Astrocyte (in vitro differentiated cells and primary cell): Measurements from ENCODE around the gene MRPL43. TPM values are rescaled to one million over a fixed set of nuclear protein-coding genes. Genes with fewer than 3 reads are reported as not detected.

ENCODE experiments used
- DNase-seq: peaks from one replicate; pipeline ENCODE4 v3.0.0-alpha.2; 2010; ENCODE audit warnings: low read depth
- FAIRE-seq: peaks from 2 replicates; lab custom pipeline; 2011; peaks lifted over from hg19 to GRCh38; lab: Jason Lieb, UNC
- H2AFZ ChIP-seq: 2 replicates; pipeline ENCODE4 v1.6.0; 2012; ENCODE audit warnings: low read depth, low read length, inconsistent platforms
- H3K27ac ChIP-seq: 2 replicates; pipeline ENCODE4 v1.5.1; 2011; ENCODE audit warnings: low read depth, low read length, inconsistent platforms
- H3K27me3 ChIP-seq: 2 replicates; pipeline ENCODE4 v1.6.0; 2011; ENCODE audit warnings: low read length, inconsistent platforms; ENCODE audit not compliant: insufficient read depth
- H3K36me3 ChIP-seq: 2 replicates; pipeline ENCODE4 v1.5.1; 2011; ENCODE audit warnings: low read length, inconsistent platforms; ENCODE audit not compliant: insufficient read depth
- H3K4me1 ChIP-seq: 2 replicates; pipeline ENCODE4 v1.5.1; 2011; ENCODE audit warnings: low read length, inconsistent platforms; ENCODE audit not compliant: insufficient read depth
- H3K4me2 ChIP-seq: 2 replicates; pipeline ENCODE4 v1.6.0; 2012; ENCODE audit warnings: low read length, inconsistent platforms
- H3K4me3 ChIP-seq: 2 replicates; pipeline ENCODE4 v1.5.1; 2011; ENCODE audit warnings: low read depth, mild to moderate bottlenecking, low read length, inconsistent platforms; ENCODE audit not compliant: insufficient read depth
- H3K79me2 ChIP-seq: 2 replicates; pipeline ENCODE4 v1.6.0; 2012; ENCODE audit warnings: mild to moderate bottlenecking, low read length, inconsistent platforms; ENCODE audit not compliant: insufficient read depth
- H3K9ac ChIP-seq: 2 replicates; pipeline ENCODE4 v1.6.0; 2012; ENCODE audit warnings: mild to moderate bottlenecking, low read length, inconsistent platforms
- H3K9me3 ChIP-seq: 2 replicates; pipeline ENCODE4 v1.5.1; 2012; ENCODE audit warnings: low read depth, mild to moderate bottlenecking, low read length, inconsistent platforms; ENCODE audit not compliant: insufficient read depth
- H4K20me1 ChIP-seq: 2 replicates; pipeline ENCODE4 v1.6.0; 2012; ENCODE audit warnings: low read length, inconsistent platforms; ENCODE audit not compliant: insufficient read depth
- H3K27ac Mint-ChIP-seq: one replicate; pipeline ENCODE4 v1.8.0; 2021; ENCODE audit warnings: mild to moderate bottlenecking, mixed read lengths; ENCODE audit not compliant: unreplicated experiment
- H3K27me3 Mint-ChIP-seq: one replicate; pipeline ENCODE4 v1.8.0; 2021; ENCODE audit warnings: low read depth, mixed read lengths; ENCODE audit not compliant: unreplicated experiment
- H3K36me3 Mint-ChIP-seq: one replicate; pipeline ENCODE4 v1.8.0; 2021; ENCODE audit warnings: low read depth, mixed read lengths; ENCODE audit not compliant: unreplicated experiment
- H3K4me1 Mint-ChIP-seq: one replicate; pipeline ENCODE4 v1.8.0; 2021; ENCODE audit warnings: low read depth, mixed read lengths; ENCODE audit not compliant: unreplicated experiment
- H3K4me3 Mint-ChIP-seq: one replicate; pipeline ENCODE4 v1.8.0; 2021; ENCODE audit warnings: mild to moderate bottlenecking, moderate library complexity, mixed read lengths; ENCODE audit not compliant: unreplicated experiment
- H3K9me3 Mint-ChIP-seq: one replicate; pipeline ENCODE4 v1.8.0; 2021; ENCODE audit warnings: mild to moderate bottlenecking, mixed read lengths; ENCODE audit not compliant: unreplicated experiment
- CTCF ChIP-seq: IDR thresholded peaks from 2 replicates; pipeline ENCODE4 v1.5.1; 2011; ENCODE audit warnings: low read depth, mild to moderate bottlenecking, inconsistent platforms, low read length, moderate library complexity; ENCODE audit not compliant: insufficient read depth
- EZH2 ChIP-seq: IDR thresholded peaks from 2 replicates; pipeline ENCODE4 v1.6.1; 2012; ENCODE audit warnings: mild to moderate bottlenecking, low read length, inconsistent platforms; ENCODE audit not compliant: insufficient read depth
- total RNA-seq: library from RNA; stranded (reverse); gene quantifications from 2 replicates; pipeline ENCODE4 v1.2.1, GENCODE V29; 2021

MRPL43 gene
- total RNA-seq, 1 donor from 2014 or later = 61.3 TPM

- Histone ChIP-seq H3K27ac (no peak overlapping the region), H3K79me2 (peaks cover 5% of the 10 kb centered on the region), H3K36me3 (peaks cover 4% of the 10 kb centered on the region), H3K9me3 (no peaks in the 10 kb centered on the region), H3K27me3 (no peaks in the 10 kb centered on the region), H3K4me3 (no peak overlapping the region), H4K20me1 (peaks cover 13% of the 10 kb centered on the region), H3K9ac (no peak overlapping the region), H3K4me2 (no peak overlapping the region), H3K4me1 (peaks cover 4% of the 10 kb centered on the region), H2AFZ (no peak overlapping the region)
- H3K36me3 Mint-ChIP-seq = peaks cover 20% of the 10 kb centered on the region
- DNase-seq (no peak), FAIRE-seq (no peak)
- no peaks in the 10 kb centered on the region for H3K27me3 Mint-ChIP-seq
- TF ChIP-seq CTCF = no peak
- no peak for TF ChIP-seq EZH2
- H3K27ac Mint-ChIP-seq = no peak overlapping the region
- no peaks in the 10 kb centered on the region for H3K9me3 Mint-ChIP-seq
- no peak overlapping the region for H3K4me3 Mint-ChIP-seq
- peaks cover 2% of the 10 kb centered on the region for H3K4me1 Mint-ChIP-seq
Measured at GRCh38 chr10:100981178-100981772, 6.0 kb downstream of the MRPL43 start.

GRCh38 chr10:100980711-100981110 lies 6.6 kb downstream of the MRPL43 start:
- Mint-ChIP-seq H3K27ac (no peak overlapping the region), H3K4me1 (no peaks in the 10 kb centered on the region), H3K9me3 (no peaks in the 10 kb centered on the region), H3K36me3 (peaks cover 20% of the 10 kb centered on the region), H3K27me3 (no peaks in the 10 kb centered on the region), H3K4me3 (no peak overlapping the region)
- Histone ChIP-seq H3K9ac (no peak overlapping the region), H3K9me3 (no peaks in the 10 kb centered on the region), H3K27me3 (no peaks in the 10 kb centered on the region), H4K20me1 (peaks cover 12% of the 10 kb centered on the region), H3K36me3 (peaks cover 4% of the 10 kb centered on the region), H3K27ac (no peak overlapping the region), H3K4me1 (no peaks in the 10 kb centered on the region), H3K4me3 (no peak overlapping the region), H3K4me2 (no peak overlapping the region), H3K79me2 (no peaks in the 10 kb centered on the region), H2AFZ (no peak overlapping the region)
- TF ChIP-seq CTCF (no peak), EZH2 (no peak)
- FAIRE-seq (no peak), DNase-seq (no peak)

DNA sequence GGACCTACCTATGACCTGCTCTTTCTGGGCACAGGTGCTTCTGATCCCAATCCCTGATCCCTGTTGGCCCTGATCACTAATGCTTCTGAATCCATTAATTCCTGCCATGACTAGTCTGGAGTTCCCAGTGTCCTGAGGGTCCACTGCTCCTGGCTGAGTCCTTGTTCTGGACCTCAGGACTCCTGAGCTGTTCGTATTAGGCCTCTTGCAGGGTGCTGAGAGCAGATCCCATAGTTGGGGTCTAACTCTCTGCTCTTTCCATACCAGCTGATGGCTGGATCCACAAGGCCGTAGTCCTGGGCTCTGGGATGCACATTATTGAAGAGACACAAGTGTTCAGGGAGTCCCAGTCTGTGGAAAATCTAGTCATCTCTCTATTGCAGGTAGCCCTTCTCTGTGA lies 7.0 kb downstream of the MRPL43 start:
- Histone ChIP-seq H3K79me2 (no peaks in the 10 kb centered on the region), H3K27me3 (no peaks in the 10 kb centered on the region), H3K4me3 (no peak overlapping the region), H3K9me3 (no peaks in the 10 kb centered on the region), H2AFZ (no peak overlapping the region), H3K9ac (no peak overlapping the region), H3K4me2 (no peak overlapping the region), H4K20me1 (peaks cover 12% of the 10 kb centered on the region), H3K36me3 (peaks cover 4% of the 10 kb centered on the region), H3K4me1 (no peaks in the 10 kb centered on the region), H3K27ac (no peak overlapping the region)
- Mint-ChIP-seq H3K27ac (no peak overlapping the region), H3K27me3 (no peaks in the 10 kb centered on the region), H3K36me3 (peaks cover 20% of the 10 kb centered on the region), H3K4me3 (peak overlapping the region; percentile 31), H3K4me1 (no peaks in the 10 kb centered on the region), H3K9me3 (no peaks in the 10 kb centered on the region)
- FAIRE-seq = no peak
- DNase-seq = no peak
- TF ChIP-seq CTCF = no peak
- no peak for TF ChIP-seq EZH2
